Upper lobe of right lung (tissue), 1 donor: ENCODE measurements around the gene SLA2. TPM values are rescaled to one million over a fixed set of nuclear protein-coding genes. Genes with fewer than 3 reads are reported as not detected.
A peak's percentile ranks its signal among the peaks of the same experiment; 100 is the strongest.

Source experiments
- ATAC-seq: fragments of 200-7000 bp; cut with Tn5 transposase; one replicate; pipeline ENCODE4 v1.9.1; 2020; ENCODE audit warnings: mild to moderate bottlenecking, moderate library complexity
- DNase-seq: peaks from one replicate; pipeline ENCODE4 v3.0.0-alpha.2; 2020
- H3K27ac ChIP-seq: fragments of 200-600 bp; one replicate; pipeline ENCODE4 v1.8.0; 2022
- H3K27me3 ChIP-seq: fragments of 200-600 bp; one replicate; pipeline ENCODE4 v1.8.0; 2022; ENCODE audit warnings: mild to moderate bottlenecking
- H3K36me3 ChIP-seq: fragments of 200-600 bp; one replicate; pipeline ENCODE4 v1.8.0; 2022
- H3K4me1 ChIP-seq: fragments of 200-600 bp; one replicate; pipeline ENCODE4 v1.8.0; 2022
- H3K4me3 ChIP-seq: fragments of 200-600 bp; one replicate; pipeline ENCODE4 v1.8.0; 2022; ENCODE audit warnings: mild to moderate bottlenecking
- H3K9me3 ChIP-seq: fragments of 200-600 bp; one replicate; pipeline ENCODE4 v1.8.0; 2022
- intact Hi-C: fragments of 100-400 bp; cut with DNase I; formaldehyde crosslinking; loops from one replicate; pipeline ENCODE4 v1.11.0; 2022
- total RNA-seq: library from RNA; stranded (reverse); fragmentation: NEBNext Ultra II Directional; extraction: Animal tissue kit (Norgen Biotek cat#: 25700); gene quantifications from one replicate; pipeline ENCODE4 v1.2.1, GENCODE V29; 2021
- TF ChIP-seq, protein P1 (sequence below): fragments of 200-600 bp; IDR thresholded peaks from one replicate; pipeline ENCODE4 v1.8.0; 2022; ENCODE audit warnings: antibody characterized with exemption
- donor health status: DM: no; HTN: yes; CAD: no; lungs with severe emphysema.

Gene SLA2
- total RNA-seq, 1 donor from 2014 or later, result 1.9 TPM

DNA sequence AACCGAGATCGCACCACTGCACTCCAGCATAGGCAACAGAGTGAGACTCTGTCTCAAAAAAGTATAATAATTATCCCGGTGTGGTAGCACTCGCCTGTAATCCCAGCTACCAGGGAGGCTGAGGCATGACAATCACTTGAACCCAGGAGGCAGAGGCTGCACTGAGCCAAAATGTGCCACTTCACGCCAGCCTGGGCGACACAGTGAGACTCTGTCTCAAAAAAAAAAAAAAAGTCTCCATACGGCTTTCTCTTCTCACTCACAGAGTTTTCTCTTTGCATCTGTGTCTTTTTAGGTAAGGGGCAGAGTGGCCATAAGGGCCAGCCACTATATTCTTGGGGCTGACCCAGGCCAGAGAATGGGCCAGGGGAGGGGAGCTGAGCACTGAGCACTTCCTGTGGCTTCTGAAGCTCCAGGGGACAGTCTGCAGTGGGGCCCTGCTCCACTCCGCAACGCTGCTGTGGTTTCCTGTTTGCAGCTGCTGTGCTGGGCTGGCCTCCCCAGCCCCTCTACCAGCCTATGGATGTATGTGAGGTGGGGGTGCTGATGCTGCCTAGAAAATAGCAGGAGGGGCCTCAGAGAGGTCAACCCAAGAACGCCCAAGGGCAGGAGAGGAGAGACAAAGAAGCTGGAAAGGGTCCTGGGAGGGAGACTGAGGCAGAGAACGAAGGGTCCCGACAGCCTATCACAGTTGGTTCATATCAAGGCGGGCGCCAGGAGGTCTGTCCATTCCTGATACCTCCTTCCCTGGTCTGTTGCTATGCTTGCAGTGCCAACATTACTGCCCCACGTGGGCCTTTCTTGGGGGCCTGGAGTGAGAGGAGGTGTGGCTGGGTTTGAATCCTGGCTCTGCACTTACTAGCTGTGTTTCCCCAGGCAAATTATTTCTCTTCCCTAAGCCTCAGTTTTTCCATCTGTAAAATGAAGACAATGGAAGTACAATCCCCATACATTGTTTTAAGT lies 16.0 kb downstream of the SLA2 start:
- Histone ChIP-seq H3K27me3 (no peaks in the 10 kb centered on the region), H3K9me3 (no peaks in the 10 kb centered on the region), H3K27ac (no peak overlapping the region), H3K4me1 (no peaks in the 10 kb centered on the region), H3K4me3 (no peak overlapping the region), H3K36me3 (no peaks in the 10 kb centered on the region)
- intact Hi-C loops, result no loop called here
- ATAC-seq, result peak; percentile 54
- TF ChIP-seq, protein P1, sequence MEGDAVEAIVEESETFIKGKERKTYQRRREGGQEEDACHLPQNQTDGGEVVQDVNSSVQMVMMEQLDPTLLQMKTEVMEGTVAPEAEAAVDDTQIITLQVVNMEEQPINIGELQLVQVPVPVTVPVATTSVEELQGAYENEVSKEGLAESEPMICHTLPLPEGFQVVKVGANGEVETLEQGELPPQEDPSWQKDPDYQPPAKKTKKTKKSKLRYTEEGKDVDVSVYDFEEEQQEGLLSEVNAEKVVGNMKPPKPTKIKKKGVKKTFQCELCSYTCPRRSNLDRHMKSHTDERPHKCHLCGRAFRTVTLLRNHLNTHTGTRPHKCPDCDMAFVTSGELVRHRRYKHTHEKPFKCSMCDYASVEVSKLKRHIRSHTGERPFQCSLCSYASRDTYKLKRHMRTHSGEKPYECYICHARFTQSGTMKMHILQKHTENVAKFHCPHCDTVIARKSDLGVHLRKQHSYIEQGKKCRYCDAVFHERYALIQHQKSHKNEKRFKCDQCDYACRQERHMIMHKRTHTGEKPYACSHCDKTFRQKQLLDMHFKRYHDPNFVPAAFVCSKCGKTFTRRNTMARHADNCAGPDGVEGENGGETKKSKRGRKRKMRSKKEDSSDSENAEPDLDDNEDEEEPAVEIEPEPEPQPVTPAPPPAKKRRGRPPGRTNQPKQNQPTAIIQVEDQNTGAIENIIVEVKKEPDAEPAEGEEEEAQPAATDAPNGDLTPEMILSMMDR, result no peak
- no peak for DNase-seq

DNA sequence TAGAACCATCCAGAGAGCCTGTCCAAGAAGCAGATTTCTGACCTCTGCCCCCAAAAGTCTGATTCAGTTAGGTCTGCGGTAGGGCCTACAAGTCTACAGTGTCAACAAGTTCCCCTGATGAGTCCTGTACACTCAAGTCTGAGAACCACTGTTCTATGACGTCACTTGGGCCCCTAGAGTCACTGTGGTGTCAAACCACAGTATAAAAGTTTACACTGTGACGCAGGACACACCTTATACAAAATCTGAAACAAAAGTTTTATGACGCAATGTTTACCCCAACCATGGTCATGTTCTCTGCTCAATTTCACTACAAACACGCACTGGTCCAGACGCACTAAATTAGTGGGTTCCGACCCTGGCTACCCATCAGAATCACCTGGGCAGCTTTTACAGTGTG lies 17.9 kb downstream of the SLA2 start:
- H3K4me1 ChIP-seq, result no peaks in the 10 kb centered on the region
- H3K4me3 ChIP-seq, result no peak overlapping the region
- no peaks in the 10 kb centered on the region for H3K9me3 ChIP-seq
- no peak for ATAC-seq
- no peak for DNase-seq
- no peaks in the 10 kb centered on the region for H3K27me3 ChIP-seq
- no peaks in the 10 kb centered on the region for H3K36me3 ChIP-seq
- TF ChIP-seq, protein P1, result no peak
- intact Hi-C loops, result no loop called here
- no peak overlapping the region for H3K27ac ChIP-seq

DNA sequence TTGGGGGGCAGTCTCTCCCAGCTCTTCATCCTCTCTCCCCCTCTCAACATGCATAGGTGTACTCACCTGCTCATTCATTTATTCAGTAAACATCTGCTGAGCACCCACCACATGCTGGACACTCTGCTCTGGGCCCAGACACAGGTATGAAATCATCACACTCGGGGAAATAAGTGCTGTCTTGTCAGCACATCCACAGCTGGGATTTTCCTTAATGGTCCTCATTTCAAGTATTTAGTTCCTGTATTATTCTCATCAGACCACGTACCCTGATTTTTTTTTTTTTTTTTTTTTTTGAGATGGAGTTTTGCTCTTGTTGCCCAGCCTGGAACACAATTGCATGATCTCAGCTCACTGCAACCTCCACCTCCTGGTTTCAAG lies 21.1 kb downstream of the SLA2 start:
- no peaks in the 10 kb centered on the region for H3K4me1 ChIP-seq
- TF ChIP-seq, protein P1, result no peak
- no peak overlapping the region for H3K27ac ChIP-seq
- no peaks in the 10 kb centered on the region for H3K27me3 ChIP-seq
- no peak overlapping the region for H3K4me3 ChIP-seq
- H3K9me3 ChIP-seq, result no peaks in the 10 kb centered on the region
- DNase-seq (no peak), ATAC-seq (no peak)
- no peaks in the 10 kb centered on the region for H3K36me3 ChIP-seq
- intact Hi-C loops, result no loop called here

DNA sequence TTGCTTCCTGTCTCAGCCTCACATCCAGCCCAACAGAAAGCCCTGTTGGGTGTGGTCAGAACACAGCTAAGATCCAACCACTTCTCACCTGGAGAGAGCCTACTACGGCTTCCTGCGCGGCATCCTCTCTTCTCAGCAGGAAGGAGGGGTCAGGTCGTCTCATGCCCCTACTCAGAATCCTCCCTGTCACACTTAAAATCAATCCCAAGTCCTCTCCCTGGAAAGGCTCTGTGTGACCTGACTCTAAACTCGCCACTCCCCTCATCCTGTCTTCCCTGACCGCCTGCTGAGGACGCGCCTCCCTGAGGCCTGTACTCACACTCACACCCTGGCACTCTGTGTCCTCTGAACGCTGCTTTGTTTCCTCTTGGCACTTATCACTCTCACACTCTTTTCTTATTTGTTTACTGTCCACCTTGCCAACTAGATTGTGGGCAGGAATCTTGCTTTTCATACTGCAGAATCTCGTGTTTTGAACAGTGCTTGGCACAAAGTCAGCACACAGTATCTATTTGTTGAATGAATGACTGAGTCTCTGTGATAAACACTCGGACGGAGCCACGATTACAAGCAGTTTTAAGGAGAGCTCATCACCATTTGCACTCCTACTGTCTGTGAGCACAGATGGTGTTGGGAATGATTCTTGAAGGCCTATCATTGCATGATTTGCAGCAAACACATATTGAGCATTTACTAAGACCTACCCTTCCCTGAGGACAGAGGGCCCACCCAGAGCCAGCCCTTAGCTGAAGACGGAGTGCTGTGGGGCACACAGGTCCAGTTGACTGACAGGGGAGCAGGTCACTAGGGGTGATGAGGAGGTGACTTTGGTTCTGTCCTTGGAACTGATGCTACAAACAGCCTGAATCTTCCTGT lies 21.7 kb downstream of the SLA2 start:
- H3K36me3 ChIP-seq, result no peaks in the 10 kb centered on the region
- intact Hi-C loops, result no loop called here
- DNase-seq (no peak), ATAC-seq (peak; percentile 84)
- no peaks in the 10 kb centered on the region for H3K27me3 ChIP-seq
- no peaks in the 10 kb centered on the region for H3K4me1 ChIP-seq
- no peaks in the 10 kb centered on the region for H3K9me3 ChIP-seq
- H3K4me3 ChIP-seq, result no peak overlapping the region
- TF ChIP-seq, protein P1, result peak; percentile 5
- H3K27ac ChIP-seq, result no peak overlapping the region

DNA sequence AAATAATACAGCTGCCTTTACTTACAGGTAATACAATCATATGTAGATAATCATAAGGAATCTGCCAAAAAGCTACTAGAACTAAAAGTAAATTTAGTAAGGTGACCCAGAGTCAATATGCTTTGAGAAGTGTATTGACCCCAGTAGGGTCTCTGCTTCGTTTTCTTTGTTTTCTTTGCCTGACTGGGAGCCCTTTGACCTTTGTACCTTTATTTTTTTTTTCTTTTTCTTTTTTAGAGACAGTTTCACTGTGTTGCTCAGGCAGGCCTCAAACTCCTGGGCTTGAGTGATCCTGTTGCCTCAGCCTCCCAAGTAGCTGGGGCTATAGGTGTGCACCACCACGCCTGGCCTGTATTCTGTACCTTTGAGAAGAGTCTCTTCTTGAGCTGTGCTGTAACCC lies 22.6 kb downstream of the SLA2 start:
- Histone ChIP-seq H3K27ac (no peak overlapping the region), H3K9me3 (no peaks in the 10 kb centered on the region), H3K4me1 (no peaks in the 10 kb centered on the region), H3K27me3 (no peaks in the 10 kb centered on the region), H3K4me3 (no peak overlapping the region), H3K36me3 (no peaks in the 10 kb centered on the region)
- no peak for ATAC-seq
- TF ChIP-seq, protein P1, result no peak
- intact Hi-C loops, result no loop called here
- DNase-seq, result no peak
